ENCODE data around the gene ELK1.

The ELK1 gene

GRCh38 chrX:47633689-47634590, 16.4 kb downstream of the ELK1 start:
- no peaks in the 10 kb centered on the region for H3K9me3 Mint-ChIP-seq
- no peak overlapping the region for H3K4me3 Mint-ChIP-seq
- no peaks in the 10 kb centered on the region for H3K27me3 Mint-ChIP-seq
- DNase-seq (no peak), ATAC-seq (replicated peaks) (no peak)
- no peak overlapping the region for H3K27ac Mint-ChIP-seq
- peaks cover 19 to 47% of the 10 kb centered on the region in 2 donors for H3K4me1 Mint-ChIP-seq
- peaks cover 13 to 21% of the 10 kb centered on the region in 2 donors for H3K36me3 Mint-ChIP-seq

DNA sequence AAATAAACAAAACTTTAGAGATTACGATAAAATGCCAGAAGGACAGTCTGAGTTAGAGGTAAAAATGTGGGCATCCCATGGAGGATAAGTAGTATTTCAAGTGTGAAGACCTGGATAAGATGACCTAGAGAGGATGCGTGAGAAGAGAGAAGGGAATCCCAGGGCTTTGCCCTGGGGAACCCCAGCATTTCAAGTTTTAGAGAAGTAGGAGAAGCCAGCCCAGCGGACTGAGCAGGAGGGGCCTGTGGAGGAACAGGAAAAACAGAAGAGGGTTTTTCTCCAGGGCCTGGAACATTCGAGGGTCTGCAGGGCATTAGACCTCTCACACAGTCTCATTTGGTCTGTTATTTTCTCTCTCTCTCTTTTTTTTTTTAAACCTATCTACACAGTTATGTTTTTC, 17.7 kb downstream of the ELK1 start:
- Mint-ChIP-seq H3K4me1 (peaks cover 29 to 44% of the 10 kb centered on the region in 2 donors), H3K36me3 (peaks cover 13 to 22% of the 10 kb centered on the region in 2 donors), H3K27ac (peak overlapping the region; percentile 33), H3K4me3 (no peak overlapping the region), H3K9me3 (no peaks in the 10 kb centered on the region), H3K27me3 (no peaks in the 10 kb centered on the region)
- ATAC-seq (replicated peaks) = peak in 1 of 2 donors; percentile 41
- no peak for DNase-seq

DNA sequence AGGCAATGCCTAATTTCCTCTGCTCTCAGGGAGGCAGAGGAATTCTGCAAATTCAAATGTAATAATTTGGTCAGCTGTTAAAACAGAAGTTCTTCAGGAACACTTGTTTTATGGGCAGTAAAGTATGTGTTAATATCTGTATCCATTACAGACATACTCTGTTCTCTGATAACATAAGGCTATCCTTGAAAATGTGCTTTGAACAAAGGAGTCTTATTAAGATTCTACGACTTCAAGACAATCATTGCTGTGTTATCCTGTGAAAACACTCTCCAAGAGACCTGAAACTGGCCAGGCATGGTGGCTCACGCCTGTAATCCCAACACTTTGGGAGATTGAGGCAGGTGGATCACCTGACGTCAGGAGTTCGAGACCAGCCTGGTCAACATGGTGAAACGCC, 18.7 kb downstream of the ELK1 start:
- H3K36me3 Mint-ChIP-seq = peaks cover 8 to 18% of the 10 kb centered on the region in 2 donors
- H3K4me1 Mint-ChIP-seq = peaks cover 28 to 35% of the 10 kb centered on the region in 2 donors
- no peaks in the 10 kb centered on the region for H3K27me3 Mint-ChIP-seq
- ATAC-seq (replicated peaks) (no peak), DNase-seq (no peak)
- H3K9me3 Mint-ChIP-seq = no peaks in the 10 kb centered on the region
- no peak overlapping the region for H3K4me3 Mint-ChIP-seq
- H3K27ac Mint-ChIP-seq = no peak overlapping the region

DNA sequence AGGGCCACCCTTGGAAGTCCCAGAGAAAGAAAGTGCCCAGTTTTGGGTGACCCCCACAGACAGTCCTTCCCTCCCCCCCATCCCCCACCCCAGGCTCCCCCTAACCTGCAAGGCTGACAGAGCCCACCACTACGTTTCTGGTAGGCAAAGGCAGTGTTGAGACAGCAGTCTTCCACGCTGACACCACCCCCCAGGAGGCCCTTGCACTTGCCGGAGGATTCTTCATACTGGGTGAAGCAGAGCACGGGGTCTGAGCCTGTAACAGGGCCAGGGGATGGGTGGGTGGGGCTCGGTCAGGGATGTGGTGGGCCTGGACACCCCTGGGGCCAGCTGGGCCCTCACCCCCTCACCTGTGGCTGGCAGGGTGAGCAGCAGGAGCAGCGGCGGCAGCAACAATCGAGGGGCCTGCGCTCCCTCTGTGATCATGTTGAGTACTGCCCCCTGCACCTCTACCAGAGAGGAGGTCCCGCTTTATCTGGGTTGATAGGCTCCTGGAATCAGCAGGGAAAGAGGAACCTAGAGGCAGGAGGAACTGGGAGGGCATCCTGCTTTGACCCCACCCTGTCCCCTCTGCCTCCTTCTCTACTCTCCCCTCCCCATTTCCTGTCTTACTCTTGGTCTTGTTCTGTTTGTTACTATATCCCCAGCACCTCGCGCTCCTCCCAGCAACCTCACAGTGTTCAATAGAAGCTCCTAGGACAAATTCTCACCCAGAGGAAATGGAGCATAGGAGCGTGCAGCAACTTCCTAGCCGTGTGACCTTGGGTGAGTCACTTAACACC, 20.8 kb downstream of the ELK1 start, which contains the start of gene CFP:
TSS of gene CFP (minus strand) at position 512 of the 782 bp plus-strand sequence. CDS start at position 426, 86 bp downstream.
- Mint-ChIP-seq H3K36me3 (peaks cover 19 to 28% of the 10 kb centered on the region in 2 donors), H3K4me1 (peaks cover 28 to 32% of the 10 kb centered on the region in 2 donors), H3K27ac (peak within 1 kb of the TSS; percentile 32), H3K4me3 (peak within 1 kb of the TSS; percentile 34 to 61), H3K9me3 (no peaks in the 10 kb centered on the region), H3K27me3 (peaks cover 0 to 4% of the 10 kb centered on the region in 2 donors)
- ATAC-seq (replicated peaks) = peak; percentile 18 to 35
- DNase-seq = no peak

DNA sequence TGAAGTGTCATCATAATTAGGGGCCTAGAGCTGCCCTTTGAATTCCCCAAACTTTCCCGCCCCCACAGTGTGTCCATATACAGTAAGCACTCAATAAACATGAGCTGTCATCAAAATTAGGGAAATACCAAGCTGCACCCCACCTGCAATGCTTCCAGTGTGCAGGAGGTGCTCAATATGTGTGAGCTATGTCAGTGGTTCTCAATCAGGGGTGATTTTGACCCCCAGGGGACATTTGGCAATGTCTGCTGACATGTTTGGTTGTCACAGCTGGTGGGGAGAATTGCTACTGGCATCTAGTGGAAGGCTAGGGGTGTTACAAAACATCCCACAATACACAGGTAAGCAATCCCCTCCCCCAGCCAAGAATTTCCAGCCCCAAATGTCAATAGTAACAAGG, 21.4 kb downstream of the ELK1 start:
- peak overlapping the region; percentile 2 to 34 for H3K4me3 Mint-ChIP-seq
- H3K4me1 Mint-ChIP-seq = peaks cover 28 to 35% of the 10 kb centered on the region in 2 donors
- H3K36me3 Mint-ChIP-seq = peaks cover 19 to 28% of the 10 kb centered on the region in 2 donors
- ATAC-seq (replicated peaks) (peak; percentile 69 to 70), DNase-seq (peak; percentile 32)
- peaks cover 3 to 7% of the 10 kb centered on the region in 2 donors for H3K27me3 Mint-ChIP-seq
- no peaks in the 10 kb centered on the region for H3K9me3 Mint-ChIP-seq
- peak overlapping the region; percentile 32 for H3K27ac Mint-ChIP-seq

- ATAC-seq (replicated peaks) (no peak), DNase-seq (no peak)
- no peak overlapping the region for H3K27ac Mint-ChIP-seq
- H3K36me3 Mint-ChIP-seq = peaks cover 19 to 23% of the 10 kb centered on the region in 2 donors
- H3K4me3 Mint-ChIP-seq = no peak overlapping the region
- H3K9me3 Mint-ChIP-seq = no peaks in the 10 kb centered on the region
- peaks cover 22 to 33% of the 10 kb centered on the region in 2 donors for H3K4me1 Mint-ChIP-seq
- H3K27me3 Mint-ChIP-seq = peaks cover 16 to 19% of the 10 kb centered on the region in 2 donors
Measured at GRCh38 chrX:47625365-47625764, 25.0 kb downstream of the ELK1 start.

DNA sequence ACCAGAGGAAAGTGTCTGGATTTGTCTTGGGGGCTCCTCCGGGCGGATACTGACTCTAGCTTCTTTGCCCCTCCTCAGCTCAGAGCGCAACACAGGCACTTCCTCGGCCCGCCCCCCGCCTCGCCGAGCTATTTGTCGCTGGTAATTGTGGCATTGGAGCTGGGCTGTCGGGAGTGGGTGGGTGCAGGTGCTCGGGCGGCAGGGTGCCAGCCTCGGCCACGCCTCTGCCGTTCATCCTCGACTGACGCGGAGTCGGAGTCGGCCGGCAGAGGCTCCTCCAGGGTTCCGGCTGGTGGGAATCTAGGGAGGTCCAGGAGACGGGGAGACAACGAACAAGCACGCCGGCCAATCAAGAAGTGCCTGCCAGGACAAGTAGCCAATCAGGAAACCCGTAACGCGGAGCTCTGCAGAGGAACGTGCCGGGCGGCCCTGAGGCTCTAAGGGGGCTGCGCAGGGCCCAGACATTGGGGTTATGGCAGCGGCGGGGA, 26.8 kb downstream of the ELK1 start:
- Mint-ChIP-seq H3K4me3 (peak overlapping the region; percentile 78 to 81), H3K4me1 (peaks cover 13 to 28% of the 10 kb centered on the region in 2 donors), H3K27ac (no peak overlapping the region), H3K9me3 (no peaks in the 10 kb centered on the region), H3K36me3 (peaks cover 19 to 20% of the 10 kb centered on the region in 2 donors), H3K27me3 (peaks cover 21 to 24% of the 10 kb centered on the region in 2 donors)
- no peak for DNase-seq
- peak; percentile 49 to 60 for ATAC-seq (replicated peaks)

DNA sequence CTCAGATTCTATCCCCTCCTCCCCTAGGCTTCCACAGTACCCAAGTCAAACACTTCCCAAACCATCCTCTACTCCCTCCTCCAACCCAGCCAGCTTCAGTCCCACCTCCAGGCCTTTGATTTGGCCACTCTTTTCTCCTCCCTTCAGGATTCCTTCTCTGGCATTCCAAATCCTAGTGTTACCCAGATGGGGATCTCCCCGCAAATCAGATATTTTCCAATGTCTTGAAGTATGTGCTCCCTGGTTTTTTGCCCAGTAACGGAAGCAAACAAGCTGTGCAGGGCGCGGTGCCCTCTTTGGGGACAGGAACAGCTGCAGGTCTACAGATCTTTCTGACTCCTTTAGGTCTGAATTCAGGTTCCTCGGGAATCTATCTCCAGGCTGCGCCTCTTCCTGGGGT, 28.5 kb downstream of the ELK1 start:
- ATAC-seq (replicated peaks) (no peak), DNase-seq (no peak)
- Mint-ChIP-seq H3K27ac (no peak overlapping the region), H3K9me3 (no peaks in the 10 kb centered on the region), H3K27me3 (peaks cover 34 to 37% of the 10 kb centered on the region in 2 donors), H3K36me3 (peaks cover 13 to 14% of the 10 kb centered on the region in 2 donors), H3K4me3 (no peak overlapping the region), H3K4me1 (peaks cover 4 to 24% of the 10 kb centered on the region in 2 donors)

- Mint-ChIP-seq H3K27me3 (peaks cover 34 to 37% of the 10 kb centered on the region in 2 donors), H3K9me3 (no peaks in the 10 kb centered on the region), H3K36me3 (peaks cover 3 to 4% of the 10 kb centered on the region in 2 donors), H3K4me3 (peak overlapping the region; percentile 17 to 72), H3K27ac (no peak overlapping the region), H3K4me1 (peaks cover 4 to 24% of the 10 kb centered on the region in 2 donors)
- no peak for ATAC-seq (replicated peaks)
- no peak for DNase-seq
Measured at GRCh38 chrX:47620303-47620685, 30.1 kb downstream of the ELK1 start.

DNA sequence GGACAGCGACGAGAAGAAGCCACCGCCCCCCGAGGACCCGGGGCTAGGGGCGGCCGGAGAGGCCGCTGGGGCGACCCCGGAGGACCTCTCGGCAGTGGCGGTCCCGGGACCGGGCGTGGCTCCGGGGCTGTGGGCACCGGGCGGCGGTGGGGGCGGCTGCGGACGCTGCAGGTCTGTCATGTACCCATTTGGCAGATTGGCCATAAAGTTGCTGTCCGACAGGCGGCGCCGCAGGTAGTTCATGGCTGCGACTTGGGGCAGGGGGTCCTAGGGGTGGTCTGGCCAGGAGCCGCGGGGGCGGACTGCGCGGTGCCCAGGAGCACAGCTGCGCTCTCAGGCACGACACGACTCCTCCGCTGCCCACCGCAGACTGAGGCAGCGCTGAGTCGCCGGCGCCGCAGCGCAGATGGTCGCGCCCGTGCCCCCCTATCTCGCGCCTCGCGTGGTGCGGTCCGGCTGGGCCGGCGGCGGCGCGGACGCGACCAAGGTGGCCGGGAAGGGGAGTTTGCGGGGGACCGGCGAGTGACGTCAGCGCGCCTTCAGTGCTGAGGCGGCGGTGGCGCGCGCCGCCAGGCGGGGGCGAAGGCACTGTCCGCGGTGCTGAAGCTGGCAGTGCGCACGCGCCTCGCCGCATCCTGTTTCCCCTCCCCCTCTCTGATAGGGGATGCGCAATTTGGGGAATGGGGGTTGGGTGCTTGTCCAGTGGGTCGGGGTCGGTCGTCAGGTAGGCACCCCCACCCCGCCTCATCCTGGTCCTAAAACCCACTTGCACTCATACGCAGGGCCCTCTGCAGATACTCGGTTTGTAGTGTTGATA, 30.7 kb downstream of the ELK1 start, which contains the start of gene SYN1:
TSS of gene SYN1 (minus strand) at position 372 of the 817 bp plus-strand sequence. CDS start at position 243, 129 bp downstream.
- peaks cover 4 to 24% of the 10 kb centered on the region in 2 donors for H3K4me1 Mint-ChIP-seq
- no peaks in the 10 kb centered on the region for H3K9me3 Mint-ChIP-seq
- no peaks in the 10 kb centered on the region for H3K36me3 Mint-ChIP-seq
- H3K27ac Mint-ChIP-seq = no peak within 1 kb of the TSS
- DNase-seq (peak; percentile 59), ATAC-seq (replicated peaks) (peak; percentile 72 to 87)
- peaks cover 30 to 37% of the 10 kb centered on the region in 2 donors for H3K27me3 Mint-ChIP-seq
- H3K4me3 Mint-ChIP-seq = peak within 1 kb of the TSS; percentile 42 to 72

DNA sequence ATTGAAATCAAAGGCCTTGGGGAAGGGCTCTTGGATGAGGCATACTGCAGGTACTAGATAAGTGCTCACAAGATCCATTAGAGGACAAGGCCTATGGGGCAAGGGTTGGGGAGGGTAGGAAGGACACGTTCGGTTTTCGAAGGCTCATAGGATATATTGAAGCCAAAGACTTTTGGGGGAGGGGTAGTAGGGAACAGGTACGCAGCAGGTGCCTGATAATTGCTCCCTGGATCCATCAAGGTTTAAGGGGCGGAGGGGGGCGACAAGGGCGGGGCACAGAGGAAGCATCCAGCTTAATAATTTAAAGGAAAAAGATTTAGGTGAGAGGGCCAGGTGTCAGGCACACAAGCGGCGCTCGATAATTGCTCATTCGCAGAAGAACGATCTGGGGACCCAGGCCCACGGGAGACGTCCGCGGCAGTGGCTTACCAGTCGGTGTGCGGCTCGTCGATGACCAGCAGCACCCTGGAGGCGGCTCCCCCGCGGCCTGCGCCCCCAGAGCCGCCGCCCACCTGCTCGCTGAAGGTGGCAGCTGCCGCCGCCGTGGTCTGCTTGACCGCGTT, 31.4 kb downstream of the ELK1 start:
- Mint-ChIP-seq H3K36me3 (no peaks in the 10 kb centered on the region), H3K4me1 (peaks cover 4 to 21% of the 10 kb centered on the region in 2 donors), H3K27ac (no peak overlapping the region), H3K9me3 (no peaks in the 10 kb centered on the region), H3K27me3 (peaks cover 31 to 41% of the 10 kb centered on the region in 2 donors), H3K4me3 (peak overlapping the region; percentile 42 to 65)
- ATAC-seq (replicated peaks) (no peak), DNase-seq (no peak)

GRCh38 chrX:47614618-47615017, 35.7 kb downstream of the ELK1 start:
- H3K4me3 Mint-ChIP-seq = no peak overlapping the region
- DNase-seq = no peak
- no peaks in the 10 kb centered on the region for H3K36me3 Mint-ChIP-seq
- H3K27me3 Mint-ChIP-seq = peaks cover 31 to 36% of the 10 kb centered on the region in 2 donors
- ATAC-seq (replicated peaks) = no peak
- no peak overlapping the region for H3K27ac Mint-ChIP-seq
- H3K4me1 Mint-ChIP-seq = peaks cover 3 to 6% of the 10 kb centered on the region in 2 donors
- no peaks in the 10 kb centered on the region for H3K9me3 Mint-ChIP-seq

DNA sequence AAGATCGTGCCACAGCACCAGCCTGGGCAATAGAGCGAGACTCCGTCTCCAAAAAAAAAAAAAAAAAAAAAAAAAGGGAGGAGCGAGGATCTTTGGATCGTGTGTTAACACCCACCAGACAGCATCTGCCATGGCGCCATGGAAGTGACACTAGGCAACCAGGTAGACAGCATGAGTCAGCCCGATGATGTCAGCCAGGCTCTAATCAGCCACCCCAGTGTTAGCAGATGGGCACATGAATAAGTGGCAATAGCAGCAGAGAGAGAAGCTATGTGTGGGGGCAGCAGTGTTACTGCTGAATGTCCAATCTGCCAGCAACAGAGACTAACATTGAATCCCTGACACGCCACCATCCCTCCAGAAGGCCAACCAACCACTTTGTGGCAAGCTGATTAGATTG, 37.3 kb downstream of the ELK1 start:
- Mint-ChIP-seq H3K36me3 (no peaks in the 10 kb centered on the region), H3K4me3 (no peak overlapping the region), H3K9me3 (no peaks in the 10 kb centered on the region), H3K27ac (no peak overlapping the region), H3K4me1 (peaks cover 3 to 5% of the 10 kb centered on the region in 2 donors), H3K27me3 (peaks cover 25 to 29% of the 10 kb centered on the region in 2 donors)
- ATAC-seq (replicated peaks) (no peak), DNase-seq (no peak)

All from stimulated activated naive B cell treated with anti-CD40 and anti-IgM and Interleukin-4, amounts not matched to agents 10 μg/mL and 1 μg/mL and 100 μg/mL, for 72 hours (primary cell).